Subcutaneous adipose tissue (tissue), 4 donors: Measurements from ENCODE around the gene GNG7. TPM values are rescaled to one million over a fixed set of nuclear protein-coding genes. Genes with fewer than 3 reads are reported as not detected.

Experiments used
- CTCF ChIP-seq: fragments of 450-650 bp; IDR thresholded peaks from one replicate; pipeline ENCODE4 v1.5.1; 2016; ENCODE audit warnings: low read depth, mild to moderate bottlenecking, control low read depth, antibody characterized with exemption, moderate library complexity
- total RNA-seq, 4 donors: library from RNA; depleted of rRNA; stranded (reverse); fragments of >200 nt; gene quantifications; one replicate each; pipeline ENCODE4 v1.1.0, GENCODE V29; 2016

Gene GNG7
- total RNA-seq, 4 donors from 2014 or later: 0.16 to 3.6 (median 0.82) TPM

DNA sequence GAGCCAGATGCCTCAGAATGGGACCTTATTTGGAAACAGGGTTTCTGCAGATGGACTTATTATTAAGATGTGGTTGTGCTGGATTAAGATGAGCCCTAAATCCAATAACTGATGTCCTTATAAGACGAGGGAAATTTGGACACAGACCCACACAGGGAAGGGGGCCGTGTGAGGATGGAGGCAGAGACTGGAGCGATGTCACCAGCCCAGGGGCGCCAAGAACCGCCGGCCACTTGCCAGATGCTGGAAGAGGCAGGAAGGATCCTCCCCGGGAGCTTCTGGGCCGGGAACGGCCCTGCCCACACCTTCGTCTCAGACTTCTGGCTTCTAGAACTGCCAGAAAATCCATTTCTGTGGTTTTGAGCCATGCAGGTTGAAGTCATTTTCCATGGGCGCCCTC lies 26.6 kb downstream of the GNG7 start:
- no peak for TF ChIP-seq CTCF

DNA sequence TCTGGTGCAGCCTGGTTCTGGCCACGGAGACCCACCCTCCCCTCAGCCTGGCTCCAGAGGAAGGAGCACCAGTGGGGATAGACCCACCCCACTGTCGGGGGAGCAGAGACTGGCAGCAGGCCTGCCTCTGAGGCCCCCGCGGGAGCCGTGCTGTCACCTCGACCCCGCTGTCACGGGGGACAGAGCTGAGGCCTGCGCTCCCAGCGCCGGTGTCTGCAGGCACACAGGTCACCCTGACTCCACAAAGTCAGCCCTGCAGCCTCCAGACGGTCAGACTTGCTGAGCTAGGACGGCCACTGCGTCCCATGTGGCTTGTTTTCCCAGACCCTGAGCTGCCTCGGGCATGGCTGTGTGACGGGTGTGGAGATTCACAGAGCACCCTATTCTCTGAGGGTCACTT lies 32.3 kb downstream of the GNG7 start:
- TF ChIP-seq CTCF: no peak

- no peak for TF ChIP-seq CTCF
These were observed 34.2 kb downstream of the GNG7 start for GRCh38 chr19:2668175-2668763.

DNA sequence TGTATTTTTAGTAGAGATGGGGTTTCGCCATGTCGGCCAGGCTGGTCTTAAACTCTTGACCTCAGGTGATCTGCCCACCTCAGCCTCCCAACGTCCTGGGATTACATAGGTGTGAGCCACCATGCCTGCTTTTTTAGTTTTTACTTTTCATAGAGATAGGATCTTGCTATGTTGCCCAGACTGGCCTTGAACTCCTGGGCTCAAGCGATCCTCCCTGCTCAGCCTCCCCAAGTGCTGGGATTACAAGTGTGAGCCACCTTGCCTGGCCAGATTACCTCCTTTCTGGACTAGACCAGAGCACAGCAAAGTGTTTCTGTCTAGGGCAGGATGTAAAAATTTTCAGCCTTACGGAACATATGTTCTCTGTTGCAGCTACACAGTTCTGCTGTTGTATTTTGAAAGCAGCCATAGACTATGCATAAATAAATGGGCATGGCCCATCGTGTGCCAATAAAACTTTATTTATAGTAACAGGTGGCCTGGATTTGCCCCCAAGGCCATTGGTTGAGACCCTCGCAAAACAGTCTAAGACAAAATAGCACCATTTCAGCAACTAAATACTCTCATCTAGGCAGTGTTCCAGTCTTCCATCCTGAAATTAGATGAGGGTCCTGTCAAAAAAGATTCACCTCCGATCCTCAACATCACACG lies 36.0 kb downstream of the GNG7 start:
- no peak for TF ChIP-seq CTCF

DNA sequence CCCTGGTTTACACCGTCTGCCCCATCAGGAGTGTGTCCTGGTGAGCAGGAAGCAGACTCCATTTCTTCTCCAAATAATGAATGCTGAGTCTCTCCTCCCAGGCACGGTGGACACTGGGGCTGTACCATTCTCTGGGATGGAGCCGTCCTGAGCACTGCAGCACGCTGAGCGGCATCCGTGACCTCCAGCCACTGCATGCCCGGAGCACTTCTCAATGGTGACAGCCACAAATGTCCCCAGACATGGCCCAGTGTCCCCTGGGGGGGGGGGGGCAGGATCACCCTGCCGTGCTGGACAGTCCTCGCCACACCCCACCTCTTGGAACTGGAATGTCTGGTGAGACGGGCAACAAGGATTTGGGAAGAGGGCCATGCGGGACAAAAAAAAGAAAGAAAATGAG lies 37.4 kb downstream of the GNG7 start:
- no peak for TF ChIP-seq CTCF

DNA sequence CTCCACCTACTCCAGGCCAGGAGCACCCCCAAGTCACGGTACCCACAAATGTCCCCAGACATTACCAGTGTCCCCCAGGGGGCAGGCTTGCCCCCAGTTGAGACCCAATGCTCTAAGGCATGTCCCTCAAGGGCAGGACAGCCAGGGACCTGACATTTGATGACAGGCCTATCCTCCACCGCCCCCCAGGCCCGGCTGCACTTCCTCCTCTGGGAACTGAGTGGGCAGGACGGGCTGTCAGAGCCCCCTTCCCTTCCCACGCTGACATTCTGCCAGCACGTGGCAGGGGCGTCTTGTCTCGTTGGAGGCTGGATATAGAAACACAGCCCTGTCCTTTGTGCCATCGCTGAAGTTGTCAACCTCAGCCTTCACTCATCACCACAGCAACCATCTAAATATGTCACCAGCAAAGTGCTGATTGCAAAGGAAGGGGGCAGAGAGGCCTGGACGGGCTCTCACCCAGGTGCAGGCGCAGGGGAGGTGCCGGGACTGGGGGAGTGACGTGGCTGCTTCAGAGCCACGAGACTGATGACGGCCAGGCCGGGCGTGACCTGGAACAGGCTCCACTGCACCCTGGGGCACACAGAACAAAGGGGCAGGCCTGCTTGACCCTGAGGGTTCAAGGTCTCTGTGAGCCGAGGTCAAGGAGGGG lies 38.4 kb downstream of the GNG7 start:
- TF ChIP-seq CTCF: no peak

- no peak for TF ChIP-seq CTCF
These were observed 40.9 kb downstream of the GNG7 start for GRCh38 chr19:2661615-2662014.
